ENCODE data around the gene SEMA6A. TPM values are rescaled to one million over a fixed set of nuclear protein-coding genes. Genes with fewer than 3 reads are reported as not detected.

SEMA6A gene
- total RNA-seq, 4 donors from 2014 or later = 2.5 to 6.5 (median 2.7) TPM

DNA sequence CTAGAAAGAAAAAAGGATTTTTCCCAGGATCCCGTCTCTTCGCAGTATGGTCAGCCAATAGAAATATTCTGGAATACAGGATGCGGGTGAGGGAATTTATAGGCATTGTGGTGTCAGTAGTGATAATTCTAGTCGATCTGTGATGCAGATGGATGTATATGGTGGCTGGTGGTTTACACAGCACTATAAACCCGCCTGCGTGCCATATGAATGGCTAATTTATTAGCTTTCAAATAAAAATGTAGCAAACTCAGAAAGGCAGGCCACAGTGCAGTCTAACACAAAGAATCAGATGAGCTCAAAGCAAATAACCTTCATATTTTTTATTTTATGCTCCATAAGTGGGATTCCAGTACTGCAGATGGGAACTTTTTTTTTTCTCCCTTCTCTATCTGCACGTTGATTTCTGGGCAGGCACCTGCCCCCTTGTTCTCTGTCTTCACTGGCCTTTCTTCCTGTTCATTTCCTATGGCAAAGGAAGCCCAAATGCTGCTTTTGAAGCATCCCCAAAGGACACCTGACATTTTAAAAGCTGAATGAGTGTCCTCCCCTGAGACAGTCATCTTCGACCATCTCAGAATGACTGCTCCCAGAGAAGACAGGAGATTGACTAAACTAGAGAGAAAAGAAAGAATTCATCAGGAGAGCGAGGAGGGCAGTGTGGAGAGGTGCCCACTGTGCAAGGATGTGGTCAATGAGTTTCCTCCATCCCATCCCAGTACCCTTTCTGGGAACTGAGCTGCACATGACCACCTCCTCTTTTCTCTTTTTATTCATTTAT, 52.1 kb downstream of the SEMA6A start:
- no peak overlapping the region for H3K27ac ChIP-seq
- peaks cover 0 to 19% of the 10 kb centered on the region in 2 donors for H3K4me1 ChIP-seq
- H3K36me3 ChIP-seq = no peaks in the 10 kb centered on the region
- H3K9me3 ChIP-seq = no peaks in the 10 kb centered on the region
- H3K4me3 ChIP-seq = no peak overlapping the region
- TF ChIP-seq CTCF (IDR thresholded peaks at IDR 0.05 in 4 of 5, conservative IDR thresholded peaks at IDR 0.05 in 1 of 5) (no peak), POLR2A (IDR thresholded peaks at IDR 0.05) (no peak)
- intact Hi-C loops (cut with DNase I; ENCODE audit: low total_unique reads) (no loop called here), in situ Hi-C loops (cut with MboI; ENCODE audit: low sequenced_read_pairs in 4 of 4) (no loop called here)
- H3K27me3 ChIP-seq = no peaks in the 10 kb centered on the region
- DNase-seq (no peak), ATAC-seq (no peak)

DNA sequence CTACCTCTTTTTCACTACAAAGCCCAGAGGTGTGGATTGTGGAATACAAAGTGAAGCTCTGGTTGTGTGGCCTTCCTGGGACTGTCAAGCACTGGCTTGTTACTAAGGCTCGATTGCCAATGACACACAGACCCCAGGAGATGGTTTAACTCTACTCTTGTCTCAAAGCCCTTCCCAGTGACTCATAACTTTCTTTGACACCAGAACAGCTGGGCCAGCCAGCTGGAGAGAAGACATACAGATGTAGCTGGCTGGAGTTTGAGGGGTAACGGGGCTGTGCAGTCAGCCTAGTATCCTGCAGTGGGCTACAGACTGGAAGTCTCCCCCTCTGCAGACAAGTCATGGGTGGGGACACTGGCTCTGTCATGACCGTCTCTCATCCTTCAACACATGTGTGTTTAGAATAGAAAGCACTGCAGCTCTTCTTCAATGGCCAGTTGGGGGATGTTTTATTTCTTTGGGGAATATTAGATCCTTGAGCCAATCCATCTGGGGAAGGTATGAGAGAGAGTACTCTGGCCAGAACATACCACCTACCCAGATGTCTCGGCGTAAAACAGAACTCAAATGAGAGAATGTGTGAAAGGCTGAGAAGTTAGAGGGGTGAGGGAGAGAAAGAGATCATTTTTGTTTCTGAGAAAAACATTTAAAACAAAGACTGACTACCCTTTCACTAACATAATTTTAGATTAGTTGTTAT, 53.3 kb downstream of the SEMA6A start:
- intact Hi-C loops (cut with DNase I; ENCODE audit: low total_unique reads) = no loop called here
- no peaks in the 10 kb centered on the region for H3K36me3 ChIP-seq
- TF ChIP-seq POLR2A (IDR thresholded peaks at IDR 0.05) = no peak
- no peak for TF ChIP-seq CTCF (IDR thresholded peaks at IDR 0.05 in 4 of 5, conservative IDR thresholded peaks at IDR 0.05 in 1 of 5)
- in situ Hi-C loops (cut with MboI; ENCODE audit: low sequenced_read_pairs in 4 of 4) = no loop called here
- H3K27ac ChIP-seq = no peak overlapping the region
- H3K4me1 ChIP-seq = peaks cover 0 to 19% of the 10 kb centered on the region in 2 donors
- H3K27me3 ChIP-seq = no peaks in the 10 kb centered on the region
- no peak overlapping the region for H3K4me3 ChIP-seq
- peak in 1 of 2 donors; percentile 21 for DNase-seq
- peak; percentile 27 to 61 for ATAC-seq
- H3K9me3 ChIP-seq = no peaks in the 10 kb centered on the region

DNA sequence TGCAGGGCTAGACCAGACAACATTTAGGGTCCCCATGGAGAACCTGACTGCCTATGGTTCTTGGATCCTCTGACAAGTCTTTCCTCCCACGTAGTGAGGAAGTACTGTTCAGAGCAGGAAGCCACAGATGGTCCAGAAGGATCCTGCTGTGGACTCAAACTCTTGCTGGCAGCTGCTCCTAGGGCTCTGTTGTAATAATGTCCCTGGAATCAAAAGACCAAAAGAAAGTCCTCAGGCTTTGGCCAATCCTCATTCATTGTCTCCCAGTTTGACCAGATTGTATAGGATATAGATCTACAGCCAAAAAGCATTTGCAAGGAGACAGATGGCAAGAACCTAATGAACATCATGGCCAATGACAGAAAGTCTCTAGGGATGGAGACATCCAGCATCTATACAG, 53.9 kb downstream of the SEMA6A start:
- peak in 1 of 2 donors; percentile 18 for DNase-seq
- Histone ChIP-seq H3K4me3 (no peak overlapping the region), H3K27ac (no peak overlapping the region), H3K36me3 (no peaks in the 10 kb centered on the region), H3K4me1 (peaks cover 0 to 19% of the 10 kb centered on the region in 2 donors), H3K9me3 (no peaks in the 10 kb centered on the region), H3K27me3 (no peaks in the 10 kb centered on the region)
- ATAC-seq = peak in 1 of 2 donors; percentile 39
- no peak for TF ChIP-seq POLR2A (IDR thresholded peaks at IDR 0.05)
- TF ChIP-seq CTCF (IDR thresholded peaks at IDR 0.05 in 4 of 5, conservative IDR thresholded peaks at IDR 0.05 in 1 of 5) = no peak
- in situ Hi-C loops (cut with MboI; ENCODE audit: low sequenced_read_pairs in 4 of 4) (no loop called here), intact Hi-C loops (cut with DNase I; ENCODE audit: low total_unique reads) (no loop called here)

DNA sequence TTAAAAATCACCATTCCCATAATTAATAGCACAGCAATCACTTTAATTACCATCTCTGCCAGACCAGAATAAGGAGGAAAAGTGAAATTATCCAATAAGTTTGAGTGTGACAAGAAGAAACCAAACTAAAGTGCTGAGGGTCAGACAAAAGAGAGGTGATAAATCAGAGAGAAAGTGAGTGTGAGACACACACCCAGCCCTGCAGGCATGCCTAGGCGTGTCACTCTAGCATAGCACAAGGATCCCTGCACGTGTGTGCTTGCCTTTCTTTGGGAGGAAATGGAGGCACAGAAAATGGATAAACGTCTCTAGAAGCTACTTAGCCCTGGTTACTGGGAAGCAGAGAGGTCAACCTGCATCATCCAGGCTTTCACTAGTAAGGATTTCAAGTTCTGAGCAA, 56.2 kb downstream of the SEMA6A start:
- peaks cover 0 to 15% of the 10 kb centered on the region in 2 donors for H3K4me1 ChIP-seq
- no peaks in the 10 kb centered on the region for H3K9me3 ChIP-seq
- intact Hi-C loops (cut with DNase I; ENCODE audit: low total_unique reads) = no loop called here
- no peaks in the 10 kb centered on the region for H3K36me3 ChIP-seq
- no peak overlapping the region for H3K27ac ChIP-seq
- H3K4me3 ChIP-seq = no peak overlapping the region
- ATAC-seq (no peak), DNase-seq (no peak)
- TF ChIP-seq POLR2A (IDR thresholded peaks at IDR 0.05) = no peak
- no peak for TF ChIP-seq CTCF (IDR thresholded peaks at IDR 0.05 in 4 of 5, conservative IDR thresholded peaks at IDR 0.05 in 1 of 5)
- in situ Hi-C loops (cut with MboI; ENCODE audit: low sequenced_read_pairs in 4 of 4) = no loop called here
- H3K27me3 ChIP-seq = no peaks in the 10 kb centered on the region

Measured in gastrocnemius medialis (tissue), 4 donors.